SK-N-SH (cell line): ENCODE data around the gene BEST3. TPM values are rescaled to one million over a fixed set of nuclear protein-coding genes. Genes with fewer than 3 reads are reported as not detected.
A peak's percentile ranks its signal among the peaks of the same experiment; 100 is the strongest.

ENCODE experiments used
- CTCF ChIA-PET: fragments of 300-600, 350-600 bp; formaldehyde crosslinking; extraction: SDS; loops from one replicate; lab custom pipeline; 2021; lab: Yijun Ruan, JAX
- POLR2A ChIA-PET: fragments of 350-600 bp; sonication (Branson Sonifier 250); formaldehyde crosslinking; extraction: SDS; loops from one replicate; lab custom pipeline; 2020; ENCODE audit warnings: antibody characterized with exemption, inconsistent platforms; lab: Yijun Ruan, JAX
- DNase-seq: peaks from one replicate; pipeline ENCODE4 v3.0.0; 2012
- H2AFZ ChIP-seq: fragments of 200-600 bp; sonication (generic); 2 replicates; pipeline ENCODE4 v1.8.1; 2016; ENCODE audit warnings: antibody characterized with exemption, mild to moderate bottlenecking, low read depth
- H3F3A ChIP-seq: fragments of 200-600 bp; sonication (generic); replicated peaks from 2 replicates; pipeline ENCODE3; 2016; ENCODE audit warnings: antibody characterized with exemption, mild to moderate bottlenecking; ENCODE audit not compliant: insufficient read depth
- H3K27ac ChIP-seq, 2 experiments: fragments of 200-500 bp in 1 of 2; fragments of 200-600 bp in 1 of 2; sonication (Bioruptor generic) in 1 of 2; sonication (generic), shearing (Covaris generic) in 1 of 2; 2 replicates each; pipeline versions ENCODE4 v1.5.1 to v1.6.1; 2014 to 2016; ENCODE audit warnings: low read depth in 2 of 2, inconsistent platforms in 1 of 2, low read length in 1 of 2, mild to moderate bottlenecking in 1 of 2, mixed read lengths in 1 of 2
- H3K27me3 ChIP-seq: fragments of 200-600 bp; sonication (generic), shearing (Covaris generic); 2 replicates; pipeline ENCODE4 v1.6.1; 2016; ENCODE audit warnings: mixed run types; ENCODE audit not compliant: insufficient read depth
- H3K36me3 ChIP-seq, 2 experiments: fragments of 200-500 bp in 1 of 2; fragments of 200-600 bp in 1 of 2; sonication (Bioruptor generic) in 1 of 2; sonication (generic) in 1 of 2; replicated peaks in 1 of 2; 2 replicates each; pipeline versions ENCODE3 to v1.5.1; 2014 to 2016; ENCODE audit warnings: low read length in 1 of 2, mild to moderate bottlenecking in 1 of 2; ENCODE audit not compliant: insufficient read depth in 2 of 2, control insufficient read depth in 1 of 2
- H3K4me1 ChIP-seq, 2 experiments: fragments of 200-500 bp in 1 of 2; fragments of 200-600 bp in 1 of 2; sonication (Bioruptor generic) in 1 of 2; sonication (generic), shearing (Covaris generic) in 1 of 2; 2 replicates each; pipeline versions ENCODE4 v1.5.1 to v1.6.1; 2014 to 2016; ENCODE audit warnings: low read depth in 1 of 2, low read length in 1 of 2, mixed run types in 1 of 2; ENCODE audit not compliant: insufficient read depth in 2 of 2, control insufficient read depth in 1 of 2
- H3K4me2 ChIP-seq: fragments of 200-600 bp; sonication (generic), shearing (Covaris generic); 2 replicates; pipeline ENCODE4 v1.6.1; 2017; ENCODE audit warnings: mixed run types
- H3K4me3 ChIP-seq, 2 experiments: fragments of 200-500 bp in 1 of 2; fragments of 200-600 bp in 1 of 2; sonication (Bioruptor generic) in 1 of 2; sonication (generic), shearing (Covaris generic) in 1 of 2; 2 replicates each; pipeline versions ENCODE4 v1.5.1 to v1.8.1; 2014 to 2016; ENCODE audit warnings: low read depth in 2 of 2, inconsistent platforms in 1 of 2, low read length in 1 of 2, mild to moderate bottlenecking in 1 of 2, mixed read lengths in 1 of 2, moderate library complexity in 1 of 2
- H3K79me2 ChIP-seq: fragments of 200-600 bp; sonication (generic); 2 replicates; pipeline ENCODE4 v1.8.1; 2017; ENCODE audit warnings: mild to moderate bottlenecking; ENCODE audit not compliant: insufficient read depth
- H3K9ac ChIP-seq: fragments of 200-600 bp; sonication (generic); 2 replicates; pipeline ENCODE4 v1.6.1; 2017; ENCODE audit warnings: mixed run types
- H3K9me2 ChIP-seq: fragments of 200-600 bp; sonication (generic); 2 replicates; pipeline ENCODE4 v1.6.1; 2017; ENCODE audit warnings: mixed run types
- H3K9me3 ChIP-seq: fragments of 200-600 bp; sonication (generic); 2 replicates; pipeline ENCODE4 v1.6.1; 2017; ENCODE audit warnings: mixed run types, mild to moderate bottlenecking, moderate library complexity
- H4K20me1 ChIP-seq: fragments of 200-600 bp; sonication (generic); 2 replicates; pipeline ENCODE4 v1.6.1; 2017; ENCODE audit warnings: mild to moderate bottlenecking, mixed run types; ENCODE audit not compliant: insufficient read depth
- EP300 ChIP-seq, 2 experiments: IDR thresholded peaks; 2 replicates each; pipeline versions ENCODE4 v1.4.0 to v1.6.1; 2012; ENCODE audit warnings: borderline replicate concordance in 1 of 2, low read depth in 1 of 2, low read length in 1 of 2
- EZH2phosphoT487 ChIP-seq: fragments of 200-600 bp; sonication (generic); IDR thresholded peaks from 2 replicates; pipeline ENCODE4 v1.6.1; 2017; ENCODE audit warnings: low read depth, mixed run types, mild to moderate bottlenecking, antibody characterized with exemption, moderate library complexity, borderline replicate concordance
- FOSL2 ChIP-seq: IDR thresholded peaks from 2 replicates; pipeline ENCODE4 v1.4.0; 2012; ENCODE audit warnings: low read depth, mild to moderate bottlenecking, moderate library complexity, borderline replicate concordance
- GABPA ChIP-seq: IDR thresholded peaks from 2 replicates; pipeline ENCODE4 v1.4.0; 2012; ENCODE audit warnings: low read depth, mild to moderate bottlenecking
- GATA2 ChIP-seq: sonication (generic); formaldehyde crosslinking; IDR thresholded peaks from 2 replicates; pipeline ENCODE4 v1.5.0; 2020; ENCODE audit warnings: mild to moderate bottlenecking, missing genetic modification reagents
- NRF1 ChIP-seq: IDR thresholded peaks from 2 replicates; pipeline ENCODE4 v1.6.1; 2012; ENCODE audit warnings: low read depth, mild to moderate bottlenecking, low read length
- PBX3 ChIP-seq: IDR thresholded peaks from 2 replicates; pipeline ENCODE4; 2012
- SMC3 ChIP-seq: IDR thresholded peaks from 2 replicates; pipeline ENCODE4 v1.6.1; 2012; ENCODE audit warnings: low read depth, low read length, improper control_type of control experiment
- TAF1 ChIP-seq: IDR thresholded peaks from 2 replicates; pipeline ENCODE4 v1.6.1; 2012; ENCODE audit warnings: low read depth, mild to moderate bottlenecking, low read length, moderate library complexity, borderline replicate concordance
- TCF12 ChIP-seq: IDR thresholded peaks from 2 replicates; pipeline ENCODE4 v1.4.0; 2012
- TEAD4 ChIP-seq: IDR thresholded peaks from 2 replicates; pipeline ENCODE4 v1.4.0; 2012; ENCODE audit warnings: mild to moderate bottlenecking, borderline replicate concordance; ENCODE audit not compliant: insufficient read depth
- ZBTB33 ChIP-seq: IDR thresholded peaks from 2 replicates; pipeline ENCODE4 v1.4.0; 2012; ENCODE audit warnings: low read depth, borderline replicate concordance
- WGBS: methylation state at CpG from one replicate; pipeline ENCODE4 v1.1.6; 2017; ENCODE audit warnings: low lambda C conversion rate; 5-methylcytosine and 5-hydroxymethylcytosine counted together
- polyA plus RNA-seq, 3 experiments: library from polyadenylated mRNA; depleted of rRNA; stranded (reverse); fragments of >200 nt; gene quantifications; 2 replicates each; pipeline ENCODE4 v1.2.3, GENCODE V29; 2012

The BEST3 gene
- polyA plus RNA-seq, 1 of the 3 experiments (the other 2 are of a cell fraction), result 0.48 TPM

- TF ChIP-seq ZBTB33, result no peak
- TF ChIP-seq GATA2 (CRISPR knock-in tag), result no peak
- peak; percentile 64; the same call in 1 of the 2 replicates for TF ChIP-seq TEAD4
- no peak for TF ChIP-seq GABPA
- TF ChIP-seq EZH2phosphoT487, result no peak
- TF ChIP-seq TAF1, result peak; percentile 55; the same call in 1 of the 2 replicates
- no peak for TF ChIP-seq NRF1
- peak; percentile 89 for TF ChIP-seq TCF12
- TF ChIP-seq SMC3, result no peak
- peak; percentile 99 for TF ChIP-seq FOSL2
- peak in 1 of 2 experiments; percentile 87; a peak in 2 of 4 replicates for TF ChIP-seq EP300 (IDR thresholded peaks at IDR 0.05; ENCODE audit: borderline replicate concordance in 1 of 2, low read depth in 1 of 2, low read length in 1 of 2)
Measured at GRCh38 chr12:69688471-69689427, 10.4 kb downstream of the BEST3 start (continued).

- H3K4me3 ChIP-seq, result no peak overlapping the region
- H3K36me3 ChIP-seq, result no peaks in the 10 kb centered on the region
- no peak overlapping the region for H2AFZ ChIP-seq
- H3K27me3 ChIP-seq, result no peaks in the 10 kb centered on the region
- no peaks in the 10 kb centered on the region for H3K9me2 ChIP-seq
- H3K4me2 ChIP-seq, result 0 out of 2 replicates have a peak overlapping the region, but pooled peaks have one; percentile 46
- peaks cover 20% of the 10 kb centered on the region for H3F3A ChIP-seq
- H3K4me1 ChIP-seq, result peaks cover 5 to 20% of the 10 kb centered on the region in 2 experiments; a peak in 2 of 4 replicates
- TF ChIP-seq PBX3 (peak; percentile 45), TCF12 (peak; percentile 49), SMC3 (no peak)
- TF ChIP-seq, all 33 proteins: peak for 2
- H3K9ac ChIP-seq, result no peak overlapping the region
- CTCF ChIA-PET, result no interaction called here
- no peaks in the 10 kb centered on the region for H4K20me1 ChIP-seq
- no peaks in the 10 kb centered on the region for H3K9me3 ChIP-seq
- H3K79me2 ChIP-seq, result no peaks in the 10 kb centered on the region
- no peak for DNase-seq
- POLR2A ChIA-PET, result no interaction called here
- peak overlapping the region; percentile 75 to 83; a peak in 3 of 4 replicates for H3K27ac ChIP-seq
- 86% methylated on average over 1 of the region's 1 CpG for WGBS
Measured at GRCh38 chr12:69688021-69688420, 11.1 kb downstream of the BEST3 start.
